ENCODE data around the gene CAND2.
"Not testable (repeated sequence)": the region's sequence is repeated elsewhere in the genome, so short reads cannot be mapped to it uniquely, and the experiment has no call there.

CAND2 gene

GRCh38 chr3:12841149-12841969 lies 44.9 kb downstream of the CAND2 start, which contains the start of gene RPL32:
Gene RPL32 (minus strand): TSS chr3:12841565. CDS start chr3:12840237, 1,328 bp downstream.
- peaks cover 46% of the 10 kb centered on the region for H3K36me3 ChIP-seq (replicated peaks)
- H3K4me3 ChIP-seq (ENCODE audit: low read depth, low read length), result peak within 1 kb of the TSS; percentile 99
- DNase-seq, result peak; percentile 90
- TF ChIP-seq CTCF (IDR thresholded peaks at IDR 0.05; ENCODE audit: low read depth, low read length, missing control alignments), result peak; percentile 82
- peak within 1 kb of the TSS; percentile 98 for H3K27ac ChIP-seq
- in situ Hi-C loops (cut with HindIII; ENCODE audit: low pct_ligation_motif_present, low sequenced_read_pairs), result no loop called here
- no peaks in the 10 kb centered on the region for H3K27me3 ChIP-seq (replicated peaks)

GRCh38 chr3:12841970-12842328 lies 45.5 kb downstream of the CAND2 start:
- Histone ChIP-seq H3K27ac (no peak overlapping the region), H3K36me3 (replicated peaks) (peaks cover 40% of the 10 kb centered on the region), H3K27me3 (replicated peaks) (no peaks in the 10 kb centered on the region), H3K4me3 (ENCODE audit: low read depth, low read length) (no peak overlapping the region)
- no peak for DNase-seq
- TF ChIP-seq CTCF (IDR thresholded peaks at IDR 0.05; ENCODE audit: low read depth, low read length, missing control alignments), result no peak
- in situ Hi-C loops (cut with HindIII; ENCODE audit: low pct_ligation_motif_present, low sequenced_read_pairs), result no loop called here

GRCh38 chr3:12842469-12842868 lies 46.0 kb downstream of the CAND2 start:
- no peak overlapping the region for H3K4me3 ChIP-seq (ENCODE audit: low read depth, low read length)
- no peak for DNase-seq
- H3K27ac ChIP-seq, result no peak overlapping the region
- peaks cover 35% of the 10 kb centered on the region for H3K36me3 ChIP-seq (replicated peaks)
- TF ChIP-seq CTCF (IDR thresholded peaks at IDR 0.05; ENCODE audit: low read depth, low read length, missing control alignments), result no peak
- H3K27me3 ChIP-seq (replicated peaks), result no peaks in the 10 kb centered on the region
- in situ Hi-C loops (cut with HindIII; ENCODE audit: low pct_ligation_motif_present, low sequenced_read_pairs), result no loop called here

GRCh38 chr3:12845811-12846210 lies 49.3 kb downstream of the CAND2 start:
- DNase-seq, result no peak
- Histone ChIP-seq H3K27me3 (replicated peaks) (no peaks in the 10 kb centered on the region), H3K27ac (no peak overlapping the region), H3K4me3 (ENCODE audit: low read depth, low read length) (no peak overlapping the region), H3K36me3 (replicated peaks) (peaks cover 2% of the 10 kb centered on the region)
- in situ Hi-C loops (cut with HindIII; ENCODE audit: low pct_ligation_motif_present, low sequenced_read_pairs), result no loop called here
- TF ChIP-seq CTCF (IDR thresholded peaks at IDR 0.05; ENCODE audit: low read depth, low read length, missing control alignments), result no peak

- DNase-seq, result no peak
- Histone ChIP-seq H3K27ac (no peak overlapping the region), H3K4me3 (ENCODE audit: low read depth, low read length) (no peak overlapping the region), H3K36me3 (replicated peaks) (no peaks in the 10 kb centered on the region), H3K27me3 (replicated peaks) (peaks cover 3% of the 10 kb centered on the region)
- in situ Hi-C loops (cut with HindIII; ENCODE audit: low pct_ligation_motif_present, low sequenced_read_pairs), result no loop called here
- no peak for TF ChIP-seq CTCF (IDR thresholded peaks at IDR 0.05; ENCODE audit: low read depth, low read length, missing control alignments)
Measured at GRCh38 chr3:12852201-12852600, 55.7 kb downstream of the CAND2 start.

- H3K27me3 ChIP-seq (replicated peaks); H3K36me3 ChIP-seq (replicated peaks); H3K4me3 ChIP-seq (ENCODE audit: low read depth, low read length); in situ Hi-C loops (cut with HindIII; ENCODE audit: low pct_ligation_motif_present, low sequenced_read_pairs); DNase-seq; H3K27ac ChIP-seq: not testable (repeated sequence)
Measured at GRCh38 chr3:12853847-12854246, 57.4 kb downstream of the CAND2 start.

All from brain microvascular endothelial cell (primary cell).